GM12878 (cell line): ENCODE results near the gene SLC12A3. TPM values are rescaled to one million over a fixed set of nuclear protein-coding genes. Genes with fewer than 3 reads are reported as not detected.

Experiments
- ATAC-seq: fragments of 200-7000 bp; cut with Tn5 transposase; 3 replicates; pipeline ENCODE4 v1.9.1; 2020; ENCODE audit warnings: mild to moderate bottlenecking, moderate library complexity
- BruUV-seq: library from RNA; stranded (reverse); fragments of 400-500 nt; replicated peaks from 2 replicates; lab custom pipeline; 2021; lab: Mats Ljungman, UMichigan
- CTCF ChIA-PET: fragments of 300-600 bp; sonication (Branson Sonifier 250); formaldehyde crosslinking; extraction: SDS; loops from one replicate; lab custom pipeline; 2021; ENCODE audit warnings: inconsistent platforms; lab: Yijun Ruan, JAX
- POLR2A ChIA-PET: fragments of 350-600 bp; formaldehyde crosslinking; extraction: SDS; loops from one replicate; lab custom pipeline; 2021; ENCODE audit warnings: inconsistent platforms; lab: Charles Lee
- RAD21 ChIA-PET: fragments of 300-600 bp; sonication (Branson Sonifier 250); formaldehyde crosslinking; loops from one replicate; lab custom pipeline; 2023; ENCODE audit warnings: antibody characterized with exemption; ENCODE audit not compliant: unreplicated experiment; lab: Charles Lee
- SMC1A ChIA-PET: fragments of 300-600 bp; sonication (Branson Sonifier 250); formaldehyde crosslinking; loops from one replicate; lab custom pipeline; 2023; ENCODE audit not compliant: unreplicated experiment, uncharacterized antibody; lab: Charles Lee
- DNase-seq: peaks from one replicate; pipeline ENCODE4 v3.0.0-alpha.2; 2011; ENCODE audit warnings: low read depth, low spot score
- FAIRE-seq: peaks from 3 replicates; lab custom pipeline; 2011; peaks lifted over from hg19 to GRCh38; lab: Jason Lieb, UNC
- H2AFZ ChIP-seq: 2 replicates; pipeline ENCODE4 v1.6.0; 2011; ENCODE audit warnings: low read depth, low read length, control low read depth; ENCODE audit not compliant: control insufficient read depth
- H3K27ac ChIP-seq: 2 replicates; pipeline ENCODE4 v1.5.1; 2011; ENCODE audit warnings: control low read depth; ENCODE audit not compliant: control insufficient read depth, insufficient read depth
- H3K27me3 ChIP-seq, 2 experiments: replicated peaks in 1 of 2; 2 replicates each; pipeline versions ENCODE4 v1.6.0 to v1.6.1; 2011; ENCODE audit warnings: low read length in 1 of 2; ENCODE audit not compliant: control insufficient read depth in 2 of 2, insufficient read depth in 2 of 2
- H3K36me3 ChIP-seq, 2 experiments: 2 replicates each; pipeline ENCODE4 v1.5.1; 2011; ENCODE audit warnings: low read length in 1 of 2; ENCODE audit not compliant: control insufficient read depth in 2 of 2, insufficient read depth in 2 of 2
- H3K4me1 ChIP-seq: 2 replicates; pipeline ENCODE4 v1.6.1; 2011; ENCODE audit warnings: mild to moderate bottlenecking, low read length, moderate library complexity, mixed read lengths; ENCODE audit not compliant: control insufficient read depth, insufficient read depth
- H3K4me2 ChIP-seq: 2 replicates; pipeline ENCODE4 v1.6.0; 2011; ENCODE audit warnings: control low read depth; ENCODE audit not compliant: control insufficient read depth, insufficient read depth
- H3K4me3 ChIP-seq: fragments of 200-600 bp; sonication (generic); 2 replicates; pipeline ENCODE4 v1.5.1; 2016
- H3K79me2 ChIP-seq: 2 replicates; pipeline ENCODE4 v1.6.0; 2011; ENCODE audit warnings: low read length; ENCODE audit not compliant: control insufficient read depth, insufficient read depth
- H3K9ac ChIP-seq: 2 replicates; pipeline ENCODE4 v1.8.0; 2011; ENCODE audit warnings: low read length, control low read depth, mixed read lengths; ENCODE audit not compliant: control insufficient read depth, insufficient read depth
- H3K9me3 ChIP-seq: replicated peaks from 3 replicates; pipeline ENCODE4 v1.5.1; 2011; ENCODE audit warnings: mild to moderate bottlenecking, low read length; ENCODE audit not compliant: control insufficient read depth, insufficient read depth
- H4K20me1 ChIP-seq: 2 replicates; pipeline ENCODE4 v1.6.0; 2011; ENCODE audit not compliant: control insufficient read depth, insufficient read depth
- ASH2L ChIP-seq: fragments of 300-600, 200-600 bp; sonication (generic); IDR thresholded peaks from 2 replicates; pipeline ENCODE4 v1.6.1; 2017; ENCODE audit warnings: low read depth, mild to moderate bottlenecking, borderline replicate concordance
- BMI1 ChIP-seq: fragments of 450-650 bp; IDR thresholded peaks from 2 replicates; pipeline ENCODE4 v1.6.1; 2016; ENCODE audit warnings: mild to moderate bottlenecking, moderate library complexity, borderline replicate concordance
- EED ChIP-seq: sonication (generic); IDR thresholded peaks from 2 replicates; pipeline ENCODE4 v1.6.1; 2016; ENCODE audit warnings: antibody characterized with exemption, low read depth
- FOXK2 ChIP-seq: fragments of 450-650 bp; IDR thresholded peaks from 2 replicates; pipeline ENCODE4 v1.6.1; 2017; ENCODE audit warnings: mild to moderate bottlenecking, moderate library complexity
- HDAC6 ChIP-seq: fragments of 200-600 bp; sonication (generic); IDR thresholded peaks from one replicate; pipeline ENCODE4 v1.8.0; 2017; ENCODE audit warnings: antibody characterized with exemption; ENCODE audit not compliant: unreplicated experiment
- KLF5 ChIP-seq: fragments of 450-650 bp; IDR thresholded peaks from 2 replicates; pipeline ENCODE4 v1.6.1; 2014; ENCODE audit warnings: mild to moderate bottlenecking; ENCODE audit not compliant: partially characterized antibody
- POLR2AphosphoS2 ChIP-seq: IDR thresholded peaks from 2 replicates; pipeline ENCODE4 v1.6.1; 2011; ENCODE audit warnings: low read depth, mild to moderate bottlenecking, low read length, improper control_type of control experiment, moderate library complexity
- RBBP5 ChIP-seq: fragments of 200-600 bp; sonication (generic); conservative IDR thresholded peaks from 2 replicates; pipeline ENCODE4 v1.6.1; 2016
- SIX5 ChIP-seq: IDR thresholded peaks from 2 replicates; pipeline ENCODE4 v1.6.1; 2011; ENCODE audit warnings: mild to moderate bottlenecking, low read depth, low read length, moderate library complexity; ENCODE audit not compliant: severe bottlenecking
- SREBF2 ChIP-seq: IDR thresholded peaks from 2 replicates; pipeline ENCODE4 v1.6.1; 2012; ENCODE audit warnings: mild to moderate bottlenecking, low read length
- SRF ChIP-seq, 2 experiments: IDR thresholded peaks; 2 replicates each; pipeline ENCODE4 v1.6.1; 2011; ENCODE audit warnings: low read depth in 2 of 2, low read length in 2 of 2, mild to moderate bottlenecking in 1 of 2, moderate library complexity in 1 of 2
- TAF1 ChIP-seq: IDR thresholded peaks from 2 replicates; pipeline ENCODE4 v1.6.1; 2011; ENCODE audit warnings: mild to moderate bottlenecking, low read depth, low read length, borderline replicate concordance
- ZBTB4 ChIP-seq: fragments of 450-650 bp; formaldehyde crosslinking; IDR thresholded peaks from 2 replicates; pipeline ENCODE4 v1.4.0; 2022; ENCODE audit warnings: mild to moderate bottlenecking, moderate library complexity
- ZNF622 ChIP-seq: fragments of 450-650 bp; IDR thresholded peaks from 2 replicates; pipeline ENCODE4 v1.6.1; 2017; ENCODE audit warnings: mild to moderate bottlenecking, inconsistent platforms
- WGBS: methylation state at CpG from one replicate; pipeline ENCODE4 v1.1.6; 2016; ENCODE audit warnings: low lambda C conversion rate; ENCODE audit not compliant: insufficient replicate concordance, insufficient coverage; ENCODE audit errors: missing lambda C conversion rate; 5-methylcytosine and 5-hydroxymethylcytosine counted together
- in situ Hi-C: fragments of 300-500 bp; cut with MboI; formaldehyde crosslinking; loops from 9 replicates; pipeline ENCODE4 v1.14.3; 2018; ENCODE audit warnings: mixed read lengths
- intact Hi-C: fragments of 100-400 bp; cut with micrococcal nuclease; formaldehyde crosslinking; loops from one replicate; pipeline ENCODE4 v1.14.2; 2022; ENCODE audit not compliant: unreplicated experiment
- polyA plus RNA-seq, 11 experiments: library from polyadenylated mRNA; depleted of rRNA in 4 of 11; unstranded in 6 of 11; stranded (reverse) in 5 of 11; fragments of >200 nt; fragmentation: Nextera tagmentation in 4 of 11; fragmentation: Illumina TruSeq in 1 of 11; extraction: Ambion mirVana in 4 of 11; extraction: Trizol in 1 of 11; gene quantifications; 1 replicate in 1 of 11; 2 replicates in 10 of 11; pipeline versions ENCODE4 v1.2.1 to v1.2.3, GENCODE V29; 2011 to 2016; ENCODE audit warnings: inconsistent platforms in 2 of 11, missing spikeins in 2 of 11, low read depth in 1 of 11
- total RNA-seq, 4 experiments: library from RNA; depleted of rRNA in 3 of 4; stranded (reverse); fragments of >200 nt in 3 of 4; fragmentation: Illumina TruSeq in 1 of 4; extraction: Trizol in 1 of 4; gene quantifications; 2 replicates each; pipeline versions ENCODE4 v1.2.1 to v1.2.3, GENCODE V29; 2013 to 2021

Gene SLC12A3
- total and polyA plus RNA-seq, 10 of the 15 experiments (the other 5 are each of a cell fraction or from before 2014, with no cell fraction given), result 0.05 to 6.3 (median 3.1) TPM

- H3K79me2 ChIP-seq, result no peaks in the 10 kb centered on the region
- in situ Hi-C loops (no loop called here), intact Hi-C loops (no loop called here)
- H3K4me3 ChIP-seq, result no peak overlapping the region
- H3K9ac ChIP-seq, result no peak overlapping the region
- no peak overlapping the region for H3K27ac ChIP-seq
- H2AFZ ChIP-seq, result no peak overlapping the region
- H3K4me1 ChIP-seq, result no peaks in the 10 kb centered on the region
- SMC1A ChIA-PET, result interaction anchor here (1.2 to 1.6 kb wide), 3 partner anchors 14 to 38 kb away, joined by 3 to 4 read pairs (median 4); no protein-coding TSS in a partner anchor
- no peaks in the 10 kb centered on the region for H3K9me3 ChIP-seq
- CTCF ChIA-PET, result interaction anchor here (0.9 to 2.0 kb wide), 3 partner anchors 12 to 133 kb away, joined by 3 to 8 read pairs (median 4); no protein-coding TSS in a partner anchor
- peaks cover 1 to 5% of the 10 kb centered on the region in 2 experiments; a peak in 2 of 4 replicates for H3K36me3 ChIP-seq
- DNase-seq (no peak), FAIRE-seq (no peak), ATAC-seq (no peak)
- 96% methylated on average over 1 of the region's 1 CpG for WGBS
- POLR2A ChIA-PET, result no interaction called here
- H4K20me1 ChIP-seq, result no peaks in the 10 kb centered on the region
- no peaks in the 10 kb centered on the region for H3K27me3 ChIP-seq
- TF ChIP-seq ZNF622 (no peak), FOXK2 (no peak), ZBTB4 (CRISPR knock-in tag) (no peak), BMI1 (no peak), KLF5 (no peak), RBBP5 (no peak), SIX5 (no peak), HDAC6 (no peak), EED (no peak), SRF (IDR thresholded peaks at IDR 0.05; ENCODE audit: low read depth in 2 of 2, low read length in 2 of 2) (no peak), SREBF2 (no peak), TAF1 (no peak), POLR2AphosphoS2 (no peak), ASH2L (no peak)
- RAD21 ChIA-PET, result no interaction called here
- no TSS peak for BruUV-seq
- H3K4me2 ChIP-seq, result no peak overlapping the region
Observed at GRCh38 chr16:56817938-56818337, 47.1 kb upstream of the SLC12A3 start.
